Stimulated activated naive CD8-positive, alpha-beta T cell treated with anti-CD3 and anti-CD28 coated beads, Interleukin-15, amount 100 ng/mL, for 72 hours (primary cell): Measurements from ENCODE around the gene TSPEAR.

ENCODE experiments used
- ATAC-seq: fragments of 150-1000 bp; cut with Tn5 transposase; 2 replicates; pipeline ENCODE4 v1.10.0; 2021; ENCODE audit warnings: mild to moderate bottlenecking, moderate library complexity
- DNase-seq, 2 donors: peaks; one replicate each; pipeline ENCODE4 v3.0.0; 2021 to 2022
- H3K27ac Mint-ChIP-seq, 2 donors: one replicate each; pipeline ENCODE4 v1.8.0; 2022; ENCODE audit warnings: mild to moderate bottlenecking in 2 of 2, mixed read lengths in 2 of 2, moderate library complexity in 2 of 2
- H3K27me3 Mint-ChIP-seq: one replicate; pipeline ENCODE4 v1.8.0; 2022; ENCODE audit warnings: mixed read lengths
- H3K4me1 Mint-ChIP-seq: one replicate; pipeline ENCODE4 v1.8.0; 2022; ENCODE audit warnings: mild to moderate bottlenecking, mixed read lengths
- H3K4me3 Mint-ChIP-seq, 2 donors: one replicate each; pipeline ENCODE4 v1.8.0; 2022; ENCODE audit warnings: mild to moderate bottlenecking in 2 of 2, mixed read lengths in 2 of 2, moderate library complexity in 1 of 2
- H3K9me3 Mint-ChIP-seq, 2 donors: one replicate each; pipeline ENCODE4 v1.8.0; 2022; ENCODE audit warnings: mixed read lengths in 2 of 2

The TSPEAR gene

DNA sequence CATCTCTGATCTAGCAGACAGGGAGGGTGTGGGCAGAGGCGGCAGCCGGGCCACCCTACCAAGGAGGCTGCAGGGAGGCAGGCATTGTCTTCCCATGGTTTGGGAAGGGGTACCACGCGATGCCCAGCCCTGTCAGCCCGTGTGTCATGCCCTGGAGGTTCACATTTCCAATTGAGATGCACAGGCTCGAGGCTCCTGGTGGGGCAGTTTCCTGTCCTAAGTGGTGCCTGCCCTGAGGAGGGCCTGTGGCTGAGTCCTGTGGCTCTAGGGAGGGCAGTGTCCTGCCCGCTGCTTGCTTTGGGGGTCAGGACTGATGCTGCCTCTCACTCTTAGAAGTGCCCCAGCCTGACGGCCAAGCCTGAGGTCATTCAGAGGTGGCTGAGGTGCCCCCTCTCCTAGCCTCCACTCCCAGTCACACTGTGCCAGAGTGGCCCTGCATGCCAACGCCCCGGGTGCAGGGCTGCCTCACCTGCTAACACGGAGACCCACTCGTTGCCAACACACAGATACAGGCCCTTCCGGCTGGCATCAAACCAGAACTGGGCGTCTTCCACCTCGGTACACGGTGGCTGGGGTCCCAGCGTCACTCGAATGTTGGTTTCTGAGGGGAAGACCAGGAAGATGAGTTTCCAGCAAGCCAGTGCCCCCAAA is 183.3 kb downstream of the TSPEAR start:
- H3K27ac Mint-ChIP-seq = no peak overlapping the region
- H3K27me3 Mint-ChIP-seq = no peaks in the 10 kb centered on the region
- no peaks in the 10 kb centered on the region for H3K4me1 Mint-ChIP-seq
- no peaks in the 10 kb centered on the region for H3K9me3 Mint-ChIP-seq
- DNase-seq = no peak
- no peak overlapping the region for H3K4me3 Mint-ChIP-seq
- no peak for ATAC-seq

DNA sequence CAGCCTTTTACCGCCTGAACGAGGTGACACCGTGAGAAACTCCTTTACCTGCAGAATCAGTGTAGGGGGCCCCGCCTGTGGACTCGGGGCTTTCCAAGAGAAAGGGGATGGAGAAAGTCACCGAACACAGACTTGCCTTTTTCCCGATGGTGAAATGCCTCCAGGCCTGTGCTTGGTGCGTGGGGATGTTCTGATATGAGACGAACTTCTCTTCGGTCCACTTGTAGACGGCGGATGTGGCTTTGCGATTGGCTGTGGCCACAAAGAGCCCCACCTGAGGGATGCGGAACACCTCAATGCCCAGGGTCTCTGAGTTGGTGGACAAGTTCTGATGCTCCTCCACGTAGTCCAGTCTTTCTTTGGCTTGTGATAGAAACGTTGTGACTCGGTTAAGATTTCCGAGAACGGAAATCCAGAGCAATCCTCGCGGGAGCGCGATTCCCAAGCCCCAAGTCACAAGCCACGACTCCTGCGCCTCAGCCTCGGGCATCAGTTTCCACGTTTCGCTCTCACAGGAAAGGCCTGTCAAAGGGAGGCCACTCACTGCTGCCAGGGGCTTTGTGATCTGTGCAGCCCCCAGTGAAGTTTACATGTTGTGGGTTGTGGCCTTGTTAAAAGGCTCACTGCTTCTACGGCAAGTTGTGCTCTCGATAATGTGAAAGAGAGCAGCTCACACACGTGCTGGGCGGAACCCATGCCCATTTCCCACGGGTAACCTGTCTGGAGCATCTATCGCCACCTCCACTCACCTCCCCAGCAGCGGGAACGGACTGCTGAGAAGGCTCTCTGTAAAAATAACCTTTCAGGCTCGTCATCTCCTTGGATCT is 184.0 kb downstream of the TSPEAR start:
- no peaks in the 10 kb centered on the region for H3K9me3 Mint-ChIP-seq
- DNase-seq (no peak), ATAC-seq (no peak)
- no peak overlapping the region for H3K4me3 Mint-ChIP-seq
- no peaks in the 10 kb centered on the region for H3K4me1 Mint-ChIP-seq
- H3K27me3 Mint-ChIP-seq = no peaks in the 10 kb centered on the region
- no peak overlapping the region for H3K27ac Mint-ChIP-seq

DNA sequence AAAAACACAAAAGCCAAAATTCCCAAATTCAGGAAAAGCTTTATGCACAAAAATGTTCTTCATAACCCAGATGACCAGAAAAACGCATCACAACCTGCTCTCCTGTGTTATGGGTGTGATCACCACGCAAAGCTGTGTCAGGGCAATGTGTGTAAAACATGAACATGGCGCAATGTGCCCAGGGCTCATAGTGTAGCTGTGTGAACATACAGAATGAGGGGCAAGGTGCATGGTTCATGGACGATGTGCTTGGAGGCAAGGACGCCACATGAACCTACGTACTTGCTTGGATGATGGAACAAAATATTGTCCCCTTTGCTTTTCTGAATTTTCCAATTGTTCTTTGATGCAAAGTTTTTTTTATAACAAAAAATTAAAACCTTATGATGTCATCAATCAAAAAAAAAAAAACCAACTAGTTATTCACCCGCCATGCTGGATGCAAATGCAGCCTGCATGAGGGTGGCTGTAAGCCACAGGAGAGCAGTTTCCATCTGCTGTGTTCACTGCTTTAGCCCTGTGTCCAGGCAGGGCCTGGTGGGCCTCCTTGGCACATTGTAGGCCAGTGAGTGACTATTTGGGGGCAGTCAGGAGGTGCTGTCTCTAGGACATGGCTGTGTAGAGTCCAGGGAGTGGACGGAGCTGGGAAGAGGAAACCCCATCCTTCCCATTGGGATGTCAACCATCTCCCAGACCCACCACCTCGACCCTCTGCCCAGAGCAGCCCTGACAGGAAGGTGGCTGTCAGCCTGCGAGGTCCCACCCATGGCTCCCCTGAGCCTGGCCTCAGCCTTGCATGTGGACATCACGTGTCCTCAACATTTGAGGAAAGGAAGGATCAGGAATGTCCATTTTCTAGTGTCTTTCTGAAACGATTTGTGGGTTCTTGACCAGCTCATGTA is 185.0 kb downstream of the TSPEAR start:
- H3K27me3 Mint-ChIP-seq = no peaks in the 10 kb centered on the region
- H3K9me3 Mint-ChIP-seq = no peaks in the 10 kb centered on the region
- ATAC-seq = no peak
- H3K27ac Mint-ChIP-seq = no peak overlapping the region
- no peak for DNase-seq
- H3K4me1 Mint-ChIP-seq = no peaks in the 10 kb centered on the region
- H3K4me3 Mint-ChIP-seq = no peak overlapping the region

DNA sequence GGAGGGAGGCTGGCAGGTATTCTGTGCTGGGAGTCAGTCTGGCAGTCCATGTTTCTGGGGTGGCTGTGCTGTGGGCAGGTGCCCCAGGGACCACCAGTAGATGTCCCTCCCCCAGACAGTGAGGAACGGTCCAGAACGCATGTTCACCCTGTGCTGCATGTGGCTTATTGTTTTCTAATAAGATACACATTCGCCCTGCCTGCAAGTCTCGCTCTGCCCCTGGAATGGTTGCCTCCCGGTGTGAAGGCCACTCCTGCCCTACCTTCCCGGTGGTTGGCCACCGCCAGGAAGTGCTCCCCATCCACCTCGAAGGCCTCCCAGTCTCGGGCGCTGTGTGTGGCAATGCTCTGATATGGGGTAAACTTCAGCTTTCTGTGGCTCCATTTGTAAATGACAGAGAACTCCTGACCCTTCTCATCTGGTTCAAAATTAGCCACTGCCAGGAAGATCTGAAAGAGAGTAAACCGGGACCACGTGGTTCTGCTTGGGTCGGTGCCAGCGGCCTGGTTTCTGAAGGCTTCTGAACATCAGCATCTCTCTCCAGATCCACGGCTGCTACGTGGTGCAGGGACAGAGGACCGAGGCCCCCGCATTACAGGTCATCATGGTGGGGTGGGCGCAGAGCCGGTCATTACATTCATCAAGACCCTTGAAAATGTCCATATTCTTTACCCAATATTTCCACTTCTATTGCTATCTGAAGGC is 185.8 kb downstream of the TSPEAR start:
- no peaks in the 10 kb centered on the region for H3K9me3 Mint-ChIP-seq
- H3K27me3 Mint-ChIP-seq = no peaks in the 10 kb centered on the region
- H3K4me3 Mint-ChIP-seq = no peak overlapping the region
- no peak for ATAC-seq
- no peak overlapping the region for H3K27ac Mint-ChIP-seq
- no peaks in the 10 kb centered on the region for H3K4me1 Mint-ChIP-seq
- DNase-seq = no peak

DNA sequence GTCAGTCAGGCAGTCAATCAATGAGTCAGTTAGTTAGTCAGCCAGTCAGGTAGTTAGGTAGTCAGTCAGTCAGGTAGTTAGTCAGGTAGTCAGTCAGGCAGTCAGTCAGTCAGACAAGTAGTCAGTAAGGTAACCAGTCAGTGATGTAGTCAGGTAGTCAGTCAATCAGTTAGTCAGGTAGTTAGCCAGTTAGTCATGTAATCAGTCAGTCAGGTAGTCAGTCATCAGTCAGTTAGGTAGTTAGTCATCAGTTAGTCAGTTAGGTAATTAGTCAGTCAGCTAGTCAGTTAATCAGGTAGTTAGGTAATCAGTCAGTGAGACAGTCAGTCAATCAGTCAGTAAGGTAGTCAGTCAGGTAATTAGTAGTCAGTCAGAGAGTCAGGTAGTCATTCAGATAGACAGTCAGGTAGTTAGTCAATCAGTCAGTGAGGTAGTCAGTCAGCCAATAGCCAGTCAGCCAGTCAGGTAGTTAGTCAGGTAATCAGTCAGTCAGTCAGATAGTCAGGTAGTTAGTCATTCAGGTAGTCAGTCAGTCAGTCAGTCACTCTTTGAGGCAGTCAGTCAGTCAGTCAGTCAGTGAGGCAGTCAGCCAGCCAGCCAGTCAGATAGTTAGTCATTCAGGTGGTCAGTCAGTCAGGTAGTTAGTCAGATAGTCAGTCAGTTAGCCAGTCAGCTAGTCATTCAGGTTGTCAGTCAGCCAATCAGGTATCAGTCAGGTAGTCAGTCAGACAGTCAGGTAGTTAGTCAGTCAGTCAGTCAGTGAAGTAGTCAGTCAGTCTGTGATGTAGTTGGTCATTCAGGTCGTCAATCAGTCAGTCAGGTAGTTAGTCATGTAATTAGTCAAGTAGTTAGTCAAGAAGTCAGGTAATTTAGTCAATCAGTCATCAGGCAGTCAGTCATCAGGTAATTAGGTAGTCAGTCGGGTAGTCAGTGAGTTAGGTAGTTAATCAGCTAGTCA is 186.7 kb downstream of the TSPEAR start:
- no peaks in the 10 kb centered on the region for H3K4me1 Mint-ChIP-seq
- DNase-seq = no peak
- H3K27ac Mint-ChIP-seq = no peak overlapping the region
- H3K27me3 Mint-ChIP-seq = no peaks in the 10 kb centered on the region
- no peaks in the 10 kb centered on the region for H3K9me3 Mint-ChIP-seq
- ATAC-seq = peak; percentile 22
- no peak overlapping the region for H3K4me3 Mint-ChIP-seq

DNA sequence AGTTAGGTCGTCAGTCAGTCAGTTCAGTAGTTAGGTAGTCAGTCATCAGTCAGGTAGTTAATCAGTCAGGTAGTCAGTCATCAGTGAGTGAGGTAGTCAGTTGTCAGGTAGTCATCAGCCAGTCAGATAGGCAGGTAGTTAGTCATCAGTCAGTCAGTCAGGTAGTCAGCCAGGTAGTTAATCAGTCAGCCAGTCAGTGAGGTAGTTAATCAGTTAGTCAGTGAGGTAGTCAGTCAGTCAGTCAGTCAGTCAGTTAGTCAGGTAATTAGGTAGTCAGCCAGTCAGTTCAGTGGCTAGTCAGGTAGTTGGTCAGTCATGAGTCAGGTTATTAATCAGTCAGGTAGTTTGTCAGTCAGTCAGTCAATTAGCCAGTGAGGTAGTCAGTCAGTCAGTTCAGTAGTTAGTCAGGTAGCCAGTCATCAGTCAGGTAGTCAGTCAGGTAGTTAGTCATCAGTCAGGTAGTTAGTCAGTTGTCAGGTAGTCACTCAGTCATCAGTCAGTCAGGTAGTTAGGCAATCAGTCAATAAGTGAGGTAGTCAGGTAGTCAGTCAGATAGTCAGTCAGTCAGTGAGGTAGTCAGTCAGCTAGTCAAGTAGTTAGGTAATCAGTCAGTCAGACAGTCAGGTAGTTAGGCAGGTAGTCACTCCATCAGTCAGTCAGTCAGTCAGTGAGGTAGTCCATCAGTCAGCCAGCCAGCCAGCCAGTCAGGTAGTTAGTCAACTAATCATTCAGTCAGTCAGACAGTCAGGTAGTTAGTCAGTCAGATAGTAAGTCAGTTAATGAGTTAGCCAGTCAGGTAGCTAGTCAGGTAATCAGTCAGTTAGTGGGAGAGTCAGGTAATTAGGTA is 187.6 kb downstream of the TSPEAR start:
- Mint-ChIP-seq H3K27ac (no peak overlapping the region), H3K27me3 (no peaks in the 10 kb centered on the region), H3K4me3 (no peak overlapping the region), H3K4me1 (no peaks in the 10 kb centered on the region), H3K9me3 (no peaks in the 10 kb centered on the region)
- ATAC-seq = no peak
- DNase-seq = no peak

DNA sequence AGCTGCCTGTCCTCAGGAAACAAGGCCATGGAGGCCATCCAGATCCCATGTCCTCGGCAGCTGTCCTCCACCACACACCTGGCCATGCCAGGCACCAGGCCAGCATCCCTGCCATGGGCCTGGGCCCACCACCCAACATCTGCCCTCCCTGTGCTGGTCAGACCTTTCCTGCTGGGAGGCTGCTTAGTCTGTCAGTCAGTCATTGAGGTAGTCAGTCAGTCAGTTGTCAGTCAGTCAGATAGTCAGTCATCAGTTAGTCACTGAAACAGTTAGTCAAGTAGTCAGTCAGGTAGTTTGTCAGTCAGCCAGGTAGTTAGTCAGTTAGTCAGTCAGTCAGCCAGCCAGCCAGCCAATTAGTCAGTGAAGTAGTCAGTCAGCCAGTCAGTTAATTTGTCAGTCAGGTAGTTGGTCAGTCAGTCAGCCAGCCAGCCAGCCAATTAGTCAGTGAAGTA is 188.6 kb downstream of the TSPEAR start:
- no peak for DNase-seq
- Mint-ChIP-seq H3K27ac (no peak overlapping the region), H3K9me3 (no peaks in the 10 kb centered on the region), H3K4me3 (no peak overlapping the region), H3K4me1 (no peaks in the 10 kb centered on the region), H3K27me3 (no peaks in the 10 kb centered on the region)
- no peak for ATAC-seq

DNA sequence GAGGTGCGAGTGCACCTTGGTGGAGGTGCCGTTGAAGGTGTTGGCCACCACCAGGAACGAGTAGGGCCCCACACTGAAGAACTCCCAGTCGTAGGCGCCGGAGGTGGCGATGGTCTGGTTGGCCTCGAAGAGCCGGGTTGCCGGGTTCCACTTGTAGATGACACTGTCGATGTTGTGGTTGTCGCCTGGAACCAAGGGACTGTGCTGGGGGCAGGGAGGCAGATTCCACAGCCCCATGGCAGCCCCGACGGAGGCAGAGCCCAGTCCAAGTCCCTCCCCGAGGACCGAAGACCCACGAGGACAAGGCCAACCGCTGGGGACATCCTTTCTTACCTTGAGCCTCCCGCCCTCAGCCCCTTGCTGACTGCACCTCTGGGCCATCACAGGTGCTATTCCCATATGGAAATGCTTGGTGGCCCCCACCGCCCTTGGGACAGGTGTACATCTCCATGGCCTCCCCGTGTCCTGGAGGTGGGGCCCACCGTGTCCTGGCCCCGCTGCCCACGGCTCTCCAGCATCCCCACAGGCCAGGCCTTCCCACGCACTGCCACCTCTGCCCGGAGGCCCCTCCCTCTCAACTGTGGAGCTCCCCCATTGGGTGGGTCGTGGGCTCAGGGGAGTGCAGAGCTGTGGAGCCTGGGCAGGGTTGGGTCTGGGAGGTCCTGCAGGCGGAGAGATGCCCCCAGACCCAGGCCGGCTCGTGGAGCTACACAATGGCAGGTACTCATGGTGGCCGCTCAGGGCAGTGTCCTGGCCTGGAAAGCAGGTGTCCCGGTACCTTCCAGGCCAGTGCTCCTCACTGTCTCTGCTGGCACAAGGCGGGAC is 189.2 kb downstream of the TSPEAR start:
- Mint-ChIP-seq H3K9me3 (no peaks in the 10 kb centered on the region), H3K4me3 (no peak overlapping the region), H3K4me1 (peaks cover 2% of the 10 kb centered on the region), H3K27ac (no peak overlapping the region), H3K27me3 (no peaks in the 10 kb centered on the region)
- ATAC-seq (peak; percentile 37), DNase-seq (no peak)

DNA sequence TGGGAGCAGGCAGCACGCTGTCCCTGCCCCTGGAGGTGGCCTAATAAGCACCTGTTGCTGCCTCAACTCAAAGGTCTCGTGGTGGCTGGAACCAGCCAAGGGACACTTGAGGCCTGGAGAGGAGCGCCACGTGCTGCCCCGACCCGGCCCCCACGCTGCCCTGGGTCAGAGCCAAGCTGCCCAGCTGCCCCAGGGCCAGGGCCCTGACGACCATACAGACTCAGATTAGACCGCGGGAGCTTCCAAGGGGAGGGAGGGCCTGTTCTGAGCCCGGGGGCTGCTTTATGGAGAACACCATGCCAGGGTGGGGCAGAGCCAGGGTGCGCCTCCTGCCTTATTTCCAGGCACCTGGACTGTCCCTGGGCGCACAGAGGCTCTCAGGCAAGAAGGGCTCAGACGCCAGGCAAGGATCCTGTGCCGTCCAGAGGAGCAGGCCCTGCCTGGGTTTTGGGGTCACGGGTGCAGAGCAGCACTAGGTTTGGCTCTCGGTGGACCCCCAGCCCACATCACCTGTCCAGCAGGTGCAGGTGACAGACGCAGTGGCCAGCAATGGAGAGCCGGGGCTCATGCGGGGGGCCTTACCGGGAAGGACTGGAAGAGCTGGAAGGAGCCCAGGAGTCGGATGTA is 190.0 kb downstream of the TSPEAR start:
- no peak overlapping the region for H3K4me3 Mint-ChIP-seq
- peaks cover 6% of the 10 kb centered on the region for H3K4me1 Mint-ChIP-seq
- ATAC-seq = no peak
- no peaks in the 10 kb centered on the region for H3K9me3 Mint-ChIP-seq
- no peak overlapping the region for H3K27ac Mint-ChIP-seq
- no peaks in the 10 kb centered on the region for H3K27me3 Mint-ChIP-seq
- DNase-seq = no peak

DNA sequence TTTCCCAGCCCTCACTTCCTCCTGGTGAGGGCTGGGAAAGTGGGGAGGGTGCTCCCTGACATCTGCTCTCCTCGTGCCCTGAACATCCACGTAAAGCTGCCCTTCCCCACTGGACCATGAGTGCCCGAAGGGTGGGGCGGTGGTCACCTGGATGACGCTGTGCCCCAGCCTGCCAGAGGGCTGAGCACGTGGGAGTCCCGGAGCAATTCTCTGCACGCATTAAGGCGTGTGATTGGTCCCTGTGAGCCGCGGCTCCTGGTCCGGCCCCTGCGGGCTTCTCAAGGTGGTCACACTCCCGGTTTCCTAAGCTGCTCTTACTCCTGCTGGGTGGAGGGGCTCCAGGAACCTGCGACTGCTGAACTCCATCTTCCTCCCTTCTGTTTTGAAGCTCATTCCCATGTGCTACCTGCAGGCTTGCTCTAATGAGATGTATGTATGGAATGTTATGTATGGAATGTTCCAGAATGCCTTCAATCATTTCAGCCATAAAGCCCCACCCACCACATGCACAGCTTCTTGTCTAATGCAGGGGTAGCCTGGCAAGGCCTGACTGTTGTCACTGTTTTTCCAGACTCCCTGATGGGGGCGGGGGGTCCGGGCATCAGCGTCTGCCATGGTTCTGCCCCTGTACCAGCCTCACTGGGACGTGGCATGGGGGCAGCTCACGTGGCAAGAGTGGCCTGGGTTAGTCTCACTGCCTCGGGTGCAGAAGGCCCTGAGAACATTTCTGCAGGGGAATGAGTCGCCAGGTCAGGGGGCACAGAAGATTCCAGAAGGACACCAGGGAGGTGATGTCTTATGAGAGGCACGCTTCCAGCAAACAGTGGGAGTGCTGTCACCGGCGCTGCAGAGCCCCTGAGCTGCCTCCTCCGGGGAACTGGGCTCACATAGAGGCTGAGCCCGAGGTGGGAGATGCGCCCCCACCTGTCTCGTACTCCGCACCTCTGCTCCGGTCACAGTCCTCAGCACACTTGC is 190.8 kb downstream of the TSPEAR start:
- no peak for DNase-seq
- H3K27me3 Mint-ChIP-seq = no peaks in the 10 kb centered on the region
- H3K9me3 Mint-ChIP-seq = no peaks in the 10 kb centered on the region
- ATAC-seq = no peak
- peak overlapping the region in 1 of 2 donors; percentile 69 for H3K27ac Mint-ChIP-seq
- H3K4me3 Mint-ChIP-seq = no peak overlapping the region
- H3K4me1 Mint-ChIP-seq = peaks cover 6% of the 10 kb centered on the region

DNA sequence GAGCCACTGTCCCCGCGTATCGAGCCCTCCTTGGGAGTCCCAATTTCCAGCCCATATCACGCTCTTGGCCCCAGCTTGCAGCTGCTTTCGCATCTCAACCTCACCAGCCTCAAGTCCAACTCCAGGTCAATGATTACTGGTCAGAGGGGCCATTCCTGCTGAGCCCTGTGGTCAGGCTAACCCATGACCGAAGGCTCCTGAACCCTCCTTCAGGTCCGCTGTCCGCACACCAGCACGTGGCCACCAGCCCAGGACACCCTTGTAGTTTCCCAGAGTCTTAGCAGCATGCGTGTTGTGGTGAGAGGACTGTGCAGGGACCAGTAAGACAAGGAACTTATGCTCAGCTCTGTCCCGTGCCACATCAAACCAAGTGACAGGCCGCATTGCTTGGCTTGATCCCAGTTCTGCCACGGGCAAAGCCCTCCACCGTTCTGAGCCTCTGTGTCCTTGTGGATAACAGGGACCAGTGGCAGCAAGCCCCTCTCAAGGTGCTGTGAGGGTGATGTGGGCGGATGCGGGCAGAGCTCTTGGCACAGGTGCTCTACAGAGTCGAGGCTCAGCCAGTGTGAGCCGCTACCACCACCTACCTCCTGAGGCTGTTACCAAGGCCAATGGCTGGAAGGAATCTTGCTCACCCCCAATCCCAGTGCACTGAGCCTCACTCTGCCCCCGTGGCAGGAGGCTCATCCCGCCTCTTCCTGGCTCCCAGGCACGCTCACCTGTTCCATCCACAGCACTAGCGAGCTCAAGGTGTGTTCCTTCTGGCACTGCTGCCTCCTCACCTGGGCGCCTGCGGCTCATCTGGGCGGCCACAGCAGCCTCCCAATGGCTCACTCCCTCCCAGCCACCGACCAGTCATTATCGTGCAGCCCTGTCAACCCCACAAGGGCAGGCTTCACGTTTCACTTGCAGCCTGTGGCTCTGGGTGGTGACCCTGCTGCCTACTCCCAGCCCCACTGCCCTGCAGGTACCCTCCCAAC is 191.7 kb downstream of the TSPEAR start:
- Mint-ChIP-seq H3K9me3 (no peaks in the 10 kb centered on the region), H3K4me3 (no peak overlapping the region), H3K4me1 (peaks cover 6% of the 10 kb centered on the region), H3K27me3 (no peaks in the 10 kb centered on the region), H3K27ac (peak overlapping the region in 1 of 2 donors; percentile 75)
- DNase-seq = no peak
- ATAC-seq = no peak
